SKM-1 (cell line): ENCODE data around the gene SCN10A.

ENCODE experiments used
- DNase-seq: peaks from one replicate; lab custom pipeline; 2025; ENCODE audit not compliant: unreplicated experiment; lab: John Stamatoyannopoulos, UW

Gene SCN10A

DNA sequence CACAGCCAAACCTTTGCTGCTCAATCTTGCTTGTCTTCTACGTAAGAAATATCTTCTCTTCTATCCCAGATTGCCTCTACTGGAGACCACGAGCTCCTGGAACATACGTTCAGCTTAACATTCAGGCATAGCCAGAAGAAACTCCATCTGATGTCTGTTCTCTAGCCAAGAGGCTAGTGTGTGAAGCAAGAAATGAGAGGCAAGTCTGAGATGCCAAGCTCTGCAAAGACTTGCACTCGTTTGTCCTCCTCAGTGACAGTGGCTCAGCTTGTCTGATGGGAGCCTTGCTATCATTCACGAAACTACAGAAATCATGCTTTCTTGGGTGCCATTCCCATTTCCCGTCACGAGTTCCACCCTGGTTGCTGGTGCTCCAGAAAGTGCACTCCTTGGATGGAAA lies at the start of gene SCN10A:
Gene SCN10A, minus strand, starts transcription at position 192 of the 400 bp plus-strand sequence. CDS start 22,207 bp downstream, outside the sequence.
- DNase-seq = no peak

DNA sequence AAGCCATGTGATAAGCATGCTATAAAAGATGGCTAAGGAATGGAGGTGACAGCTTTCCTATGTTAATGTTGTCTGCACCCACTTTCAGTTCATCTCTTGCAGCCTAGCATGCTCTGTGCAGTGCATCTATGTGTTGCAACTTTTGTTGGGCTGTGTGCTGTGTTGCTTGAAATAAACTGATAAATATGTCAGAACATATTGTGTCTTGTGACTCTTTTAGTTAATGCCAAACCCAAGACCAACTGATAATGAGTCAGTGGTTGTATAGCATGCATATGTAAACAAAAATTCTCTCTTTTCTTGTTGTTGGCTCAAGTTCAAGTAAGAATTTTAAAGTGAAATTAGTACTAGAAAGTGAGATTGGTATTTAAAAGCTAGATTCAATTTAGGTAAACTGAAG lies 37.0 kb upstream of the SCN10A start:
- DNase-seq = no peak

- DNase-seq = peak; percentile 18
Measured at GRCh38 chr3:38843898-38844297, 27.9 kb upstream of the SCN10A start.

DNA sequence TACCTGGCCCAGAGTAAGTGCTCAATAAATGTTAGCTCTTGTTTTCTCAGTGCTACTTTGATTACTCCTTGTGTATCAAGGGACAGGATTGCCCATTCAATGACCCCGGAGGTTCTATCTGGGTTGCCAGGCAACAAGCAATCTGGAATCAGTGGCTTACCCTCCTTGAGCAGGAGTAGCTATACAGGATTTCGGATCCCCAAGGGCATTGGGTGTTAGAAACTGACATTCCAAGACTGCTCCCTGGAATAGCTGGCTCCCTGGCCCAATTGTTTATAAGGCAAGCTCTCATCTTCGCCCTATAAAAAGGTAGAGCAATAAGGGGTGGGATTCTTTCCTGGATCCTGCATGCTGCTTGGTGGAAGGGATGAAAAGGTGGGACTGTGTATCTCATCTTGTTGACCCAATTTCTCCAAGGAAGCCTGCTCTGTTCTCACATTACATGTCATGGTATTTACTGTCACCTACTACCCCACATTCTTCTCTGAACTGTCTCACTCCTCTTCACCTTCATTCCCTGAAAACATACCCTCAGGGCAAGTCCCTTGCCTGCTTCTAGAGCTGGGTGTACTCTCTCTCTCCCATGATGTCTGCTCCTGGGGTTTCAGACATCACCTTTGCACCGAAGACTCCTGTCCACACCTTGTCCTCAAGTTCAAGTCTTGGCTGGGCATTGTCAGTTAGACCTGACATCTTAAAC lies 26.4 kb upstream of the SCN10A start:
- no peak for DNase-seq

DNA sequence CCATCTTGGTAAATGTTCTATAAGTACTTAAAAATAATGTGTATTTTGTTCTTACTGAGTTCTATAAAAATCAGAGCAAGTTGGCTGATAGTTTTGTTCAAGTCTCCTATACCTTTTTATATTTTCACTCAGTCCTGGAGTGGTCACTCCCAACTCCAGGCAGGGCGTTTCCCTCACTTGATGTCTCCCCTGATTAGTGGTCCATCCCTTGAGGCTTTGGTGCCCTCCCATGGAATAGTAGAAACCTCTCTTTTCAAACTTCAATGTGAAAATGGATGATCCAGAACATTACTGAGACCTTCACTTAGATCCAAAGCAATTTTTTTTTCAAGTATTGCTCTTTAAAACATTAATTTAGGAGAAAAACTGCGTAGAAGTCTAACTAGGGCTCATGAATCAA lies 25.0 kb upstream of the SCN10A start:
- DNase-seq = no peak

DNA sequence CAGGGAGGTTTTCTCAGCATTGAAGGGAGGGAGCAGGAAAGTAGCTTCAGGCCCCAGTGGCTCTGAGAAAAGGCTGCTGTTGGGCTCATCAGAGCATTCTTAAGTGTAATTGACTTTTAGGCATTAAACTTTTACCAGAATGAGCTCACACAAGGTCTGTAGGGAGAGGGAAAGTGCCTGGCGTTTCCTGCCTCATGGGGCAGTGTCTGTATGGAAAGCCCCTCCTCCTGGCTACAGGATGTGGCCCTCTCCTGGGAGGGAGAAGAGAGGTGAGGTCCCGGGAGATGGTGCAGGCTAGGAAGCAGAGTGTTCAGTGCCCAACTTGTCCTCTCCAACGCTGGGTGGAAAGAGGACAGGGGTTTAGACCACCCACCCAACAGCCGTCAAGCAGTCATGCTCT lies 21.3 kb upstream of the SCN10A start:
- no peak for DNase-seq

GRCh38 chr3:38836561-38836960 lies 20.5 kb upstream of the SCN10A start:
- no peak for DNase-seq

DNA sequence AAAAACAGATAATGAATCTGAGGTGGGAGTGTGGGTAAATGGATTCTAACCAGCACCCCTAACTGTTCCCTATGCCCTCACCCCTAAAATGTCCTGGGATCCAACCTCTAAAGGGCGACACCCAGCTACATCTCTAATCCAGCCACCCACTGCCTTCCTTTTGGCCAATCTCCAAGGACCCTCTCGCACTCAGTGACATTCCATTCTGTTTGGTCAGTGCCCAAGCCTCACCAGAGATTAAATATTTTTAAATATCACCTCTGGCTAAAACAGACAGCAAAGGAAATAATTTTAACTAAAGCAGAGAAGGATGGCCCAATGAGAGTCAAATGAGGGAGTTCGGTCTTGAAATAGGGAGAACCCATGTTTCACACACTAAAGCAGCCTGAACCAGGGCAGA lies 19.9 kb upstream of the SCN10A start:
- DNase-seq = no peak

GRCh38 chr3:38834717-38835116 lies 18.7 kb upstream of the SCN10A start:
- no peak for DNase-seq

- peak; percentile 38 for DNase-seq
Measured at GRCh38 chr3:38834110-38834509, 18.1 kb upstream of the SCN10A start.

DNA sequence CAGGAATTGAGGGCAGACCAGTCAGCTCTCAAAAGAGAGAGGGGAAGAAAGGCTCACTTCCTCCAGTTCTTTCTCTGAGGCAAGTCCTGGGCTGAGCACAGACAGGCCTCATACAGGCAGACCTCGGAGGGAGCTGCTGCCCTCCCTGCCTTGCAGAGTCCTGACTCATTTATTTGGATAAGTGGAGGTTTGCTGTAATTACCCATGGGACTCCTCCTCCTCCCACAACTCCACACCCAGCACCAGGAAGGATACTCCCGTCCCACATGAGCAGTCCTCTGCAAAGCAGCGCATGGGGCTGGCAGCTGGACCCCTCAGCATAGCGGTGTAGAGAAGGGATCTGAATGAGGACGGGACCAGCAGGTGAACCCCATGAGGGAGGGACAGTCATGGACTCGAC lies 13.4 kb upstream of the SCN10A start:
- DNase-seq = no peak

DNA sequence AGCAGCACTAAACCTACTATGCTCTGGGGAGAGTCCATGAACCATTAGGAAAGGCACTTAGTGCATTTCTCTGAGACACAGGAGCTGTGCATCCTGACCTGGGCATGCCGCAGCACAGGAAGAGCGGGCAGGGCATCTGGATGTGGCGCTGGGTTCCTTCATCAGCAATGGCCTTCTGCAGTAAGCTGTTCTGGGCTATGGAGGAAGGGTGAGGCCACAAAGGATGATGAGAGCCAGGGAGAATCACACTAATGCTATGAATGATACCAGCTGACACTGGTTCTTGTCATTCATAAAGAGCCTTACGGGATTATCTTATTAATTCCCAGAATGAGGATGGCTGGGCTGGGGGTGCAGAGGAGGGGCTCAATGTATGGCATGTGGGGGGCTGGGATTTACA lies 12.7 kb upstream of the SCN10A start:
- DNase-seq = no peak

DNA sequence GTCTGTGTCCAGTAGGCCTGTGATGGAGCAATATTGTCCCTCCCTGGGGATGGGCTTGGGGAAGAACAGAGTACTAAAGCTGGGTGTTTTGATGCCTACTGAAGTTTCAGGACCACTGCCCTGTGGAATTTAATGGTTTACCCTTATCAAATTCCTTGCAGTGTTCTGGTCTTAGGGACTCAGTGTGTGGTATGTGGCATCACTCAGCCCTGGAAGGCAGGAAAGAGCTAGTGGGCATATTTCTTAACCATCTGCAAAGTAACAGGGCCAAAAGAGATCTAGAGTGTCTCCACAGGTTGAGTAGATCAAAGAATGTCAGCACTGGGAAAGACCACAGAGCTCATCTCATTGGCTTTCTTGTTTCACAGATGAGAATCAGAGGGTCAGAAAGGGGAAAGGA lies 11.8 kb upstream of the SCN10A start:
- DNase-seq = no peak

DNA sequence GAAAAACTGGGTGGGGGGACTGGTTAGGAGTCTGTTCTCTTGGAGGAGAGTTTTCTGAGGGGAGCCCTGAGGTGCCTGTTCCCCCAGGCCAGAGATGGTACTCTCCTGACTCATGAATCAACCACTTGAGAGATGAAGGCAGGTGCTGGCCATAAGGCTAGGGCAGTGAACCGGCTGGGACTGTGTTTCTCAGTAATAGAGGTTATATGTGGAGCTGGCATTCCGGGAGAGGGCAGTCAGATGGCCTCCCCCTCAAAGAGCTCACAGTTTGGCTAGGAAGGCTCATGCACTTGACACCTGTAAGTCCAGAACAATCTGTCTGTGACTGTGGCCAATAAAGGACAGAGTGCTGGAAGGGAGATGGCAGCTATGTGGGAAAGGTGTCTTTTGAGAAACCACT lies 10.0 kb upstream of the SCN10A start:
- DNase-seq = no peak

GRCh38 chr3:38824349-38824748 lies 8.3 kb upstream of the SCN10A start:
- no peak for DNase-seq

- DNase-seq = no peak
Measured at GRCh38 chr3:38823722-38824121, 7.7 kb upstream of the SCN10A start.

GRCh38 chr3:38823186-38823585 lies 7.2 kb upstream of the SCN10A start:
- DNase-seq = no peak

DNA sequence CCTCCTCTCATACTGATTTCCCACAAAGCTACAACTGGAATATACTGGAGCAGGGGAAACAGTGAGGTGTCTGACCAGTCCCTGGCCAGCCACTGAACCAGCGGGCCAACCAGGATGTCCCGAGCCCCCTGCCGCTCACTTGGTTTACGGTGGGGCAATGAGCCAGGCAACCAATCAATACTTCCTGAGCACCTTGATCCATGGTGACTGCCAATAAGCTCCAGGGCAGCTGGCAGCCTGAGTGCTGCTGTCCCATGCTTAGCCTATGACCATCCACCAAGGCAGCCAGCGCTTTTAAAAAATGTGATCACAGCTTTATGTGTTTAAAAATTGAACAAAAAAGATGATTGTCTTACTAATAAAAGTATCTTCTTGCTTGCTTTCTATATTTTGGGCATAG lies 4.2 kb downstream of the SCN10A start:
- DNase-seq = no peak

DNA sequence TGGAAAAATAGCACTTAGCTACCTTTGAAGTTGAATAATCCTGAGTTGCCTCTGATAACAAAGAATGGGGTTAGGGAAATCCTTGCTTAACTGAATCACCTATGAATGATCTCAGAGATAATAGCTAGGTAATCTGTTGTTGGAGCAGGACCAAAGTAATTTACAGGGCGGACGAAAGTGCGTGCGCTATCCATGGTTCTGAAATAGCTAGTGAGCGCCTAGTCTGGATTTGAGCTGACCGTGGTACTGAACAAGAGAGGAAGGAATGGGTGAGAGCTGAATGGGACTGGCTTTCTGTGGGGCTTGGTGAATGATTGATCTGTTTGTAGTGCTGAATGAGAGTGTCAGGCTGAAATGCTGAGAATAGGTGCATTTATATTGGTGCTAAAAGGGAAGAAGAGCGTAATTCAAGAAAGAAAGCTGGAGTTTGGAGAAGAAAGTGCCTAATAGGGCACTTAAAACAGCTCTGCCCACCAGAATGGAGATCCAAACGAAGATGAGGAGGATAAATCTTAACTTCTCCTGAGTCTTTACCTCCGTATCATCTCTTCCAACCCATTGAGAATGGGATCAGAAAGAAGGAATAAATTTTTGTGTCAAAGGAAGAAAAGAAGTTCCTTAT lies 10.1 kb downstream of the SCN10A start:
- DNase-seq = peak; percentile 1

DNA sequence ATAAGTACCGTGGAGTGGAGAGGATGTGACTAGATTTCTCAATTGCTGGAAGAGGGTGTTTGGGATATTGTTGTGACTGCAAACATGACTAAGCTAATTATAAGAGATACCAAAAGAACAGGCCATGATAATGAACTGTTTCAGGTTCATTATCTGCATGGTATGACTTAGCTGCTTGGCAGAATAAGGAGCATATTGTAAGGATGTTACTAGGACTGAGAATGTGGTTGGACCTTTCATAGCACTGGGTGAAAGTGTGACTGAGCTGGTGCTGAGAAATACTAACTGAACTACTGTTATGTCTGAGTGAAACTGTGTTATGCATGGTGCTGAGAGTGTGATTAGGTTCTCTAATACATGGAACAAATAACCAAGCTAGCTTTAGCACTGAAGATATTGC lies 11.0 kb downstream of the SCN10A start:
- DNase-seq = no peak

DNA sequence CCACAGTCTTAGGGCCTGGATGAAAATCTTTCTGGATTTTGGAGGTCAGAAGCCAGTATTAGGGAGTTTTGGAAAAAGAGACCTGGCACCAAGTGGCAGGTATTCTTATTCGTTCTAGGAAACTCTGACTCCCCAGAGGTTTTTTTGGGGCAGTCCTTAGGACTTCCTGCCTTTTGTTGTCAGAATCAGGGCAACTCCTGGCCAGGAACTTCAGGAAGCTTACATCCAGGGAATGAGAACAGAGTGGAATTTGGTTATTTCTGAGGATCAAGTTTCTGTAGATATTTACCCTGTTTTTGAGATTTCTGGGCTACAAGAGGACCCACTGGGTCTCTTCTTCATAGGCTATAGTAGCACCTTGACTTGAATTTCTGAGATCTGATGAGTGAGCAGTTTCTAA lies 15.5 kb downstream of the SCN10A start:
- DNase-seq = no peak

- DNase-seq = no peak
Measured at GRCh38 chr3:38793721-38794120, 22.3 kb downstream of the SCN10A start.

DNA sequence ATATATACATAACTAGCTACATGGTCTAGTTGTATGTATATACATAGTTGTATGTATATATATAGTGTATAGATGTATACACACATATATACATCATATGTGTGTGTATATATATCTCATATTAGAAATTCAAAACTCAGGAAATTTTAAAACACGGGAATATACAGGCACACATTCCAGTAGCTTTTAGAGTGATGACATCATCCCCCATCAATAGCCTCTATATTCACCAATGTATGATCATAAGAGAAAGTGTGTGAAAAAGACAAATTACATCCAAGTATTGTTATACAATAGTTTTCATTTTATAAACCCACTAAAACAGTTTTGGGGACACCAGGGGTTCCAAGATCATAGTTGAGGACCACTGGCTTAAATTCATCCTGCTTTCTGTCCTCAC lies 23.0 kb downstream of the SCN10A start:
- DNase-seq = no peak
